ENCODE data around the gene HEXIM2. TPM values are rescaled to one million over a fixed set of nuclear protein-coding genes. Genes with fewer than 3 reads are reported as not detected.
A peak's percentile ranks its signal among the peaks of the same experiment; 100 is the strongest.

Gene HEXIM2, protein sequence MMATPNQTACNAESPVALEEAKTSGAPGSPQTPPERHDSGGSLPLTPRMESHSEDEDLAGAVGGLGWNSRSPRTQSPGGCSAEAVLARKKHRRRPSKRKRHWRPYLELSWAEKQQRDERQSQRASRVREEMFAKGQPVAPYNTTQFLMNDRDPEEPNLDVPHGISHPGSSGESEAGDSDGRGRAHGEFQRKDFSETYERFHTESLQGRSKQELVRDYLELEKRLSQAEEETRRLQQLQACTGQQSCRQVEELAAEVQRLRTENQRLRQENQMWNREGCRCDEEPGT
- total RNA-seq = 10 to 100 TPM in 2 of 5 donors, 1 to 10 TPM in 2, under 1 TPM in 1; 0.92 to 34.4 (median 6.7) TPM
- 10 to 100 TPM; 10.8 to 12.5 (median 11.1) TPM for polyA plus RNA-seq
- long read RNA-seq, donor 1 = 0 reads
- long read RNA-seq, donor 2, partial matches to known transcripts = 0 of 3 reads
- long read RNA-seq, donor 2, other reads (novel, unspliced or antisense) = 0 of 3 reads
- long read RNA-seq, donor 3, partial matches to known transcripts = 0 of 4 reads
- long read RNA-seq, donor 3, other reads (novel, unspliced or antisense) = 0 of 4 reads
- long read RNA-seq, donor 4, partial matches to known transcripts = 0 of 2 reads
- long read RNA-seq, donor 4, other reads (novel, unspliced or antisense) = 0 of 2 reads
- long read RNA-seq, donor 5, partial matches to known transcripts = 0 of 1 reads
- long read RNA-seq, donor 5, other reads (novel, unspliced or antisense) = 0 of 1 reads
- long read RNA-seq, donor 6, transcript HEXIM2-207 (3 exons, 1,246 nt) = major isoform, 7 of 9 reads
- long read RNA-seq, donor 6, partial matches to known transcripts = 0 of 9 reads
- long read RNA-seq, donor 6, other reads (novel, unspliced or antisense) = 0 of 9 reads
- long read RNA-seq, donor 7, partial matches to known transcripts = 0 of 3 reads
- long read RNA-seq, donor 7, other reads (novel, unspliced or antisense) = 0 of 3 reads
- long read RNA-seq, donor 8, partial matches to known transcripts = 0 of 2 reads
- long read RNA-seq, donor 8, other reads (novel, unspliced or antisense) = 0 of 2 reads
- long read RNA-seq, donor 9 = 0 reads
- long read RNA-seq, donor 10, partial matches to known transcripts = 0 of 1 reads
- long read RNA-seq, donor 10, other reads (novel, unspliced or antisense) = 0 of 1 reads

DNA sequence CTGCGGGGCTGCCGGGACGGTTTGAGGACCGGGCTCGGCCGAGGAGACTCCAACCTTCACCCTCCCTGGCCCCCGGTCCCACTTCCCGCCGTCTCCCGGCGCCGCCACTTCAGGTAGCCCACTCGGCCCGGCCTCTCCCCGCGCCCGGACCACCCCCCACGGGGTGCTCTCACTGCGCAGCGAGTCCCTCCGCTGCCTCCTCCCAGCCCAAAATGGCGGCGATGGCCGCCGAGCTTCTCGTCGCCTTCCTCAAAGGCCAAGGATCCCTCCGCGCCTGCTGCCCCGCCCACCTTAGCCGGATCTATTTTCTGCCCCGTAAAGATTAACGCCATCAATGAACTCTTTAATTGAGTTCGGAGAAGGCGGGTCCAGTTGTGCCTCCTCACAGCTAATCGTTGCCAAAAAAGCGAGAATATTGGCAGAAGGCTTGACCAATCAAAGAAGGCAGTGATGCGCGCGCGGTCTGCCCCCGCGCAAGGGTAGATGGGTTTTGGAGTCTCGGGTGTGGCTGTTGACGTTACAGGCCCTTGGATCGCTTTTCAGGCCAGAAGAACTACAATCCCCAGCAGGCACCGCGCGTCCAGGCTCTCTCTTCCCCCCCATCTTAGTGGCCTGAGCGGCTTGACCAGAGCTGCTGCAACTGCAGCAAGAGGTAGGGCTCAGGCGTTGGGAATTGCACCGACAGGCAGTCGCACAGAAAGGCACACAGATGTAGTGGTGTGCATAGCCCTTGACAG lies at the start of gene HEXIM2:
Gene HEXIM2, plus strand, starts transcription at position 588 of the 737 bp plus-strand sequence. CDS start 919 bp downstream, outside the sequence.
- intact Hi-C loops (cut with DNase I; ENCODE audit: low total_unique reads) = no loop called here
- TF ChIP-seq, protein P1, sequence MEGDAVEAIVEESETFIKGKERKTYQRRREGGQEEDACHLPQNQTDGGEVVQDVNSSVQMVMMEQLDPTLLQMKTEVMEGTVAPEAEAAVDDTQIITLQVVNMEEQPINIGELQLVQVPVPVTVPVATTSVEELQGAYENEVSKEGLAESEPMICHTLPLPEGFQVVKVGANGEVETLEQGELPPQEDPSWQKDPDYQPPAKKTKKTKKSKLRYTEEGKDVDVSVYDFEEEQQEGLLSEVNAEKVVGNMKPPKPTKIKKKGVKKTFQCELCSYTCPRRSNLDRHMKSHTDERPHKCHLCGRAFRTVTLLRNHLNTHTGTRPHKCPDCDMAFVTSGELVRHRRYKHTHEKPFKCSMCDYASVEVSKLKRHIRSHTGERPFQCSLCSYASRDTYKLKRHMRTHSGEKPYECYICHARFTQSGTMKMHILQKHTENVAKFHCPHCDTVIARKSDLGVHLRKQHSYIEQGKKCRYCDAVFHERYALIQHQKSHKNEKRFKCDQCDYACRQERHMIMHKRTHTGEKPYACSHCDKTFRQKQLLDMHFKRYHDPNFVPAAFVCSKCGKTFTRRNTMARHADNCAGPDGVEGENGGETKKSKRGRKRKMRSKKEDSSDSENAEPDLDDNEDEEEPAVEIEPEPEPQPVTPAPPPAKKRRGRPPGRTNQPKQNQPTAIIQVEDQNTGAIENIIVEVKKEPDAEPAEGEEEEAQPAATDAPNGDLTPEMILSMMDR (IDR thresholded peaks at IDR 0.05) = peak in 1 of 7 experiments; percentile 4
- peak in 2 of 4 donors; percentile 86 to 90 for TF ChIP-seq POLR2A (IDR thresholded peaks at IDR 0.05)
- TF ChIP-seq EP300 (IDR thresholded peaks at IDR 0.05) = no peak
- peak; percentile 83 to 99 (median 97) for TF ChIP-seq POLR2AphosphoS5 (IDR thresholded peaks at IDR 0.05)

DNA sequence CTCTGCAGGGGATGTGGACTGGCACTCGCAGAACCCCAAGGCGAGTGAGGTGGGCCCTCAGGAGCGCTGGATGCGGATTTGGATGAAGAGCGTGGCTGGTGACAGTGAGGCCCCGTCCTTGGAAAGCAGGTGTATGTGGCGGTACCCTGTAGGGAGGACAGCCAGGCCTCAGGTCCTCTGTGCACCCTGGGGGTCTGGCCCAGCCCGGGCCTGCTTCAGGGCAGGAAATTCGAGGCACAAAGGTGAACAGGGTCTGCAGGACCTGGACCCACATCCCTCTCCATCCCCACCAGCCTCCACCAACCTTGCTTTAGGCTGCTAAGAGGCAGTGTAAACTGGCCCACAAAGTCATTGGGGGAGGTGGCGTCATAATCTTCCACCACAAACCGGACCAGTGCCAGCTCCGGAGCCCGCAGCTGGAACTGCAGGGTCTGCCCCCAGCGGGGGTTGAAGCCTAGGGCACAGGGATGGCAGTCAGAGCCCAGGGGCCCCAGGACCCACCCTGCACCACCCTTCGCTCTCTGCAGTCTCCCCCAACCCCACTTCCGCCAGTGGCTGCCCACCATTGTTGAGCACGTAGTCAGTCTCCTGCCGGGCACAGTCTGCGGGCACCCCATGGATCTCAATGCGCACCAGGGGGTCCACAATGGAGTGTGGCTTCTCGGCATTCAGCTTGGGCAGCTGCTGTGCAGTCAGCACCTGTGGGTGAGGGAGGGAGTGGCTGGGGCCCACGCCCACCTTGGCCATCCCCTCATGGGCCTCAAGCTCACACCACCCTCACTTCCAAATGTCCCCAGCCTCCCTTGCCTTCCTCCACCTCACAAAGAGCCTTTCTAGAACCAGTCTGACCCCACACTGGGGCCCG lies 48.9 kb upstream of the HEXIM2 start:
- DNase-seq = no peak
- WGBS, 5 donors = 91 to 96% (median 92%) methylated on average over 20 to 23 of the region's 23 CpGs
- Histone ChIP-seq H3K9me3 (no peaks in the 10 kb centered on the region), H3K27me3 (no peaks in the 10 kb centered on the region), H3K4me1 (peaks cover 6 to 40% (median 23%) of the 10 kb centered on the region in 4 donors), H3K36me3 (peaks cover 19 to 88% (median 60%) of the 10 kb centered on the region in 4 donors), H3K27ac (peak overlapping the region in 2 of 5 donors; percentile 66 to 77), H3K4me3 (no peak overlapping the region)
- TF ChIP-seq POLR2AphosphoS5 (IDR thresholded peaks at IDR 0.05) (no peak), POLR2A (IDR thresholded peaks at IDR 0.05) (no peak), EP300 (IDR thresholded peaks at IDR 0.05) (no peak)
- TF ChIP-seq, protein P1 (IDR thresholded peaks at IDR 0.05) = no peak
- intact Hi-C loops (cut with DNase I; ENCODE audit: low total_unique reads) = no loop called here

More for the DNA sequence above, at the start of gene HEXIM2:
- peak; percentile 98 to 100 for DNase-seq
- no peaks in the 10 kb centered on the region for H3K9me3 ChIP-seq
- H3K27ac ChIP-seq = peak within 1 kb of the TSS; percentile 98 to 100 (median 100)
- peaks cover 40 to 57% (median 48%) of the 10 kb centered on the region in 4 donors for H3K4me1 ChIP-seq
- peaks cover 0 to 6% (median 0%) of the 10 kb centered on the region in 4 donors for H3K36me3 ChIP-seq
- 0 to 1% (median 0%) methylated on average over 43 to 53 of the region's 53 CpGs for WGBS, 5 donors
- peak within 1 kb of the TSS; percentile 56 to 96 (median 83) for H3K4me3 ChIP-seq
- no peaks in the 10 kb centered on the region for H3K27me3 ChIP-seq

DNA sequence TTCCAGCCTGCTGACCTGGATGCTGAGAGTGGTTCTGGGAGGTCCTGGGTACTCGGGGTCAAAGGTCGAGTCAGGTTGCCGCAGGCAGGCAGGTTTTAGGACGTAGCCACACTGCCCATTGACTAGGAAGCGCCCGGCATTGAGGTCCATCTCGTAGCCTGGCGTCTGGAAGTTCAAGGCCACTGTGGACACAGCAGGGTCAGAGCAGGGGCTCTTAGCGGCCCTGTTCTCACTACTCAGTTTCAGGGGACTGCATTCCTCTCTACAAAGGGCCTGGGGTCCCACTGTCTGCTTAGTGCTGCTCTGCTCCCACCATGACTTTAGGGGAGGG lies 48.3 kb upstream of the HEXIM2 start:
- no peak overlapping the region for H3K4me3 ChIP-seq
- no peaks in the 10 kb centered on the region for H3K27me3 ChIP-seq
- no peaks in the 10 kb centered on the region for H3K9me3 ChIP-seq
- H3K36me3 ChIP-seq = peaks cover 19 to 88% (median 60%) of the 10 kb centered on the region in 4 donors
- no peak overlapping the region for H3K27ac ChIP-seq
- TF ChIP-seq POLR2AphosphoS5 (IDR thresholded peaks at IDR 0.05) = no peak
- no peak for TF ChIP-seq EP300 (IDR thresholded peaks at IDR 0.05)
- TF ChIP-seq POLR2A (IDR thresholded peaks at IDR 0.05) = no peak
- DNase-seq = no peak
- WGBS, 5 donors = 78 to 87% (median 81%) methylated on average over 8 to 9 of the region's 9 CpGs
- H3K4me1 ChIP-seq = peaks cover 6 to 40% (median 21%) of the 10 kb centered on the region in 4 donors
- intact Hi-C loops (cut with DNase I; ENCODE audit: low total_unique reads) = no loop called here

All from stomach (tissue), 19 donors.